Spleen (tissue), 11 donors: Measurements from ENCODE around the gene TRAF5. TPM values are rescaled to one million over a fixed set of nuclear protein-coding genes. Genes with fewer than 3 reads are reported as not detected.

Experiments used
- DNase-seq: peaks from one replicate; pipeline ENCODE4 v3.0.0-alpha.2; 2020
- H3K27ac ChIP-seq, 8 donors: fragments of 200-600 bp; sonication (generic) in 7 of 8; 1 replicate in 4 of 8; 2 replicates in 4 of 8; pipeline versions ENCODE4 v1.5.0 to v1.8.0; 2016 to 2021; ENCODE audit warnings: inconsistent platforms in 4 of 8, mild to moderate bottlenecking in 4 of 8, moderate library complexity in 1 of 8
- H3K27me3 ChIP-seq, 7 donors: fragments of 200-600 bp; sonication (generic) in 6 of 7; replicated peaks in 1 of 7; 1 replicate in 4 of 7; 2 replicates in 3 of 7; pipeline versions ENCODE4 v1.5.0 to v1.8.0; 2016 to 2021; ENCODE audit warnings: inconsistent platforms in 3 of 7, mild to moderate bottlenecking in 1 of 7
- H3K36me3 ChIP-seq, 6 donors: fragments of 200-600 bp; sonication (generic) in 5 of 6; 1 replicate in 4 of 6; 2 replicates in 2 of 6; pipeline versions ENCODE4 v1.5.0 to v1.8.0; 2016 to 2021; ENCODE audit warnings: inconsistent platforms in 2 of 6
- H3K4me1 ChIP-seq, 6 donors: fragments of 200-600 bp; sonication (generic) in 5 of 6; 1 replicate in 3 of 6; 2 replicates in 3 of 6; pipeline versions ENCODE4 v1.5.0 to v1.8.0; 2016 to 2021; ENCODE audit warnings: inconsistent platforms in 3 of 6
- H3K4me3 ChIP-seq, 8 donors: fragments of 200-600 bp; sonication (generic) in 7 of 8; 1 replicate in 4 of 8; 2 replicates in 4 of 8; pipeline versions ENCODE4 v1.5.0 to v1.8.0; 2016 to 2021; ENCODE audit warnings: inconsistent platforms in 4 of 8, mild to moderate bottlenecking in 4 of 8, moderate library complexity in 2 of 8
- H3K9me3 ChIP-seq, 8 donors: fragments of 200-600 bp; sonication (generic) in 7 of 8; 1 replicate in 4 of 8; 2 replicates in 4 of 8; pipeline versions ENCODE4 v1.5.0 to v1.8.0; 2016 to 2021; ENCODE audit warnings: inconsistent platforms in 4 of 8
- CTCF ChIP-seq, 11 experiments: fragments of 200-600 bp in 7 of 11; fragments of 450-650 bp in 4 of 11; sonication (generic) in 4 of 11; IDR thresholded peaks in 8 of 11; conservative IDR thresholded peaks in 3 of 11; 1 replicate in 7 of 11; 2 replicates in 4 of 11; pipeline versions ENCODE4 v1.4.0 to v1.8.0; 2016 to 2021; ENCODE audit warnings: antibody characterized with exemption in 11 of 11, inconsistent platforms in 4 of 11, mild to moderate bottlenecking in 1 of 11
- POLR2A ChIP-seq, 3 donors: fragments of 450-650 bp; IDR thresholded peaks; one replicate each; pipeline ENCODE4 v1.5.1; 2017; ENCODE audit warnings: antibody characterized with exemption in 3 of 3, mild to moderate bottlenecking in 1 of 3
- POLR2AphosphoS5 ChIP-seq, 3 donors: sonication (generic); formaldehyde crosslinking; IDR thresholded peaks; one replicate each; pipeline ENCODE4 v1.5.1; 2017; ENCODE audit warnings: antibody characterized with exemption in 3 of 3
- WGBS, 5 donors: extraction: QIAGEN DNeasy Blood & Tissue Kit in 3 of 5; methylation state at CpG; one replicate each; pipeline versions ENCODE4 v1.1.5 to v1.1.7; 2013 to 2018; 5-methylcytosine and 5-hydroxymethylcytosine counted together
- intact Hi-C: fragments of 100-400 bp; cut with DNase I; formaldehyde crosslinking; loops from one replicate; pipeline ENCODE4 v1.15.0; 2023; ENCODE audit warnings: low total_unique reads
- polyA plus RNA-seq, 3 donors: library from polyadenylated mRNA; stranded (reverse); fragments of 200-250 nt; gene quantifications; one replicate each; pipeline ENCODE4 v1.2.1, GENCODE V29; 2013
- total RNA-seq, 7 donors: library from RNA; depleted of rRNA in 3 of 7; stranded (reverse); fragments of >200 nt in 3 of 7; fragmentation: NEBNext Ultra II Directional in 4 of 7; extraction: Animal tissue kit (Norgen Biotek cat#: 25700) in 4 of 7; gene quantifications; one replicate each; pipeline versions ENCODE4 v1.1.0 to v1.2.1, GENCODE V29; 2016 to 2021
- donor health status: healthy with polysubstance abuse.
- donor health status: DM: no; HTN: no; CAD: no; lungs with moderate emphysema.
- donor health status: DM: no; HTN: no; CAD: no.
- donor health status: Bipolar disorder and iron deficiency.
- donor health status: healthy.
- donor health status: DM: no; HTN: no; CAD: no.
- donor health status: DM: yes; HTN: yes; CAD: no.

TRAF5 gene
- total and polyA plus RNA-seq, 10 donors, result 34.9 to 69.6 (median 53.4) TPM

GRCh38 chr1:211323156-211324063 is 3.2 kb upstream of the TRAF5 start:
- Histone ChIP-seq H3K9me3 (no peaks in the 10 kb centered on the region), H3K4me3 (no peak overlapping the region), H3K4me1 (peaks cover 14 to 43% (median 26%) of the 10 kb centered on the region in 6 donors), H3K27ac (no peak overlapping the region), H3K27me3 (no peaks in the 10 kb centered on the region), H3K36me3 (no peaks in the 10 kb centered on the region)
- 22 to 24% (median 24%) methylated on average over 9 of the region's 9 CpGs for WGBS, 5 donors
- DNase-seq, result no peak
- TF ChIP-seq POLR2A (IDR thresholded peaks at IDR 0.05), result no peak
- peak; percentile 73 to 85 (median 79) for TF ChIP-seq CTCF (IDR thresholded peaks at IDR 0.05 in 8 of 11, conservative IDR thresholded peaks at IDR 0.05 in 3 of 11)
- TF ChIP-seq POLR2AphosphoS5 (IDR thresholded peaks at IDR 0.05), result peak in 1 of 3 donors; percentile 63
- intact Hi-C loops, result loop anchor here (5.0 kb wide), 1 partner anchor 149 kb away; no protein-coding TSS in a partner anchor

- Histone ChIP-seq H3K27me3 (no peaks in the 10 kb centered on the region), H3K36me3 (peaks cover 0 to under 1% (median 0%) of the 10 kb centered on the region in 6 donors), H3K4me3 (no peak overlapping the region), H3K4me1 (peaks cover 17 to 60% (median 42%) of the 10 kb centered on the region in 6 donors), H3K27ac (peak overlapping the region in 4 of 8 donors; percentile 89 to 96 (median 94)), H3K9me3 (no peaks in the 10 kb centered on the region)
- peak; percentile 33 for DNase-seq
- intact Hi-C loops, result loop anchor here (5.0 kb wide), 2 partner anchors 147 to 332 kb away; no protein-coding TSS in a partner anchor
- 80 to 91% (median 83%) methylated on average over 12 of the region's 12 CpGs for WGBS, 5 donors
- TF ChIP-seq POLR2A (IDR thresholded peaks at IDR 0.05), result no peak
- TF ChIP-seq POLR2AphosphoS5 (IDR thresholded peaks at IDR 0.05), result no peak
- TF ChIP-seq CTCF (IDR thresholded peaks at IDR 0.05 in 8 of 11, conservative IDR thresholded peaks at IDR 0.05 in 3 of 11), result no peak
These were observed 1.4 kb upstream of the TRAF5 start for GRCh38 chr1:211324992-211325775.

DNA sequence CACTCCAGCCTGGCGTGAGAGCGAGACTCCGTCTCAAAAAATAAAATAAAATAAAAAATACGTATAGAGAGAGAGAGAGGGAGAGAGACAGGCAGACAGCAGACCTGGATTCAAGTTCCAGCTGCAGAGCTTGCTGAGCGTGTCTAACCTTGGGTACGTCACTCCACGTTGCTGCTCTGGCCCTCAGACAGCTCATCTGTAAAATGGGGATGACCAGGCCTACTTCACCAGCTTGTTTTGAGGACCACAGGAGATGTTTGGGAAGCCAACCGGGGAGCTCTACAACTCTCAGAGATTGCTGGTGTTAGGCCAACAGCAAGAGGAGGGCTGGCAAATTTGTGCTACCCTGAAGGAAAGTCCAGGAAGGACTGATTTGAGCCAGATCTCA is 499 bp upstream of the TRAF5 start:
- peak; percentile 68 for DNase-seq
- peaks cover 0 to 5% (median 0%) of the 10 kb centered on the region in 6 donors for H3K36me3 ChIP-seq
- 70 to 87% (median 81%) methylated on average over 8 of the region's 8 CpGs for WGBS, 5 donors
- H3K27ac ChIP-seq, result peak overlapping the region; percentile 82 to 96 (median 90)
- no peaks in the 10 kb centered on the region for H3K27me3 ChIP-seq
- H3K9me3 ChIP-seq, result no peaks in the 10 kb centered on the region
- TF ChIP-seq POLR2AphosphoS5 (IDR thresholded peaks at IDR 0.05), result no peak
- no peak for TF ChIP-seq CTCF (IDR thresholded peaks at IDR 0.05 in 8 of 11, conservative IDR thresholded peaks at IDR 0.05 in 3 of 11)
- TF ChIP-seq POLR2A (IDR thresholded peaks at IDR 0.05), result no peak
- intact Hi-C loops, result loop anchor here (5.0 kb wide), 1 partner anchor 331 kb away; no protein-coding TSS in a partner anchor
- peak overlapping the region; percentile 65 to 92 (median 81) for H3K4me3 ChIP-seq
- peaks cover 27 to 70% (median 52%) of the 10 kb centered on the region in 6 donors for H3K4me1 ChIP-seq
